Activated CD8-positive, alpha-beta memory T cell treated with anti-CD3 and anti-CD28 coated beads, Interleukin-2, amount 50 U/mL, for 24 hours (primary cell): ENCODE measurements around the gene RABL2A.
"Not testable (repeated sequence)": the region's sequence is repeated elsewhere in the genome, so short reads cannot be mapped to it uniquely, and the experiment has no call there.

Experiments used
- DNase-seq: peaks from one replicate; pipeline ENCODE4 v3.0.0-alpha.2; 2020; ENCODE audit errors: extremely low read depth

The RABL2A gene

GRCh38 chr2:113609822-113610221 is 17.2 kb upstream of the RABL2A start:
- not testable (repeated sequence) for DNase-seq

- DNase-seq = not testable (repeated sequence)
Measured at GRCh38 chr2:113621002-113621401, 6.1 kb upstream of the RABL2A start.

- not testable (repeated sequence) for DNase-seq
Measured at GRCh38 chr2:113625906-113626305, 1.2 kb upstream of the RABL2A start.

- DNase-seq = not testable (repeated sequence)
Measured at GRCh38 chr2:113632849-113633345, 5.8 kb downstream of the RABL2A start.

- not testable (repeated sequence) for DNase-seq
Measured at GRCh38 chr2:113635358-113635757, 8.3 kb downstream of the RABL2A start.

- not testable (repeated sequence) for DNase-seq
Measured at GRCh38 chr2:113636226-113636625, 9.2 kb downstream of the RABL2A start.

- DNase-seq = not testable (repeated sequence)
Measured at GRCh38 chr2:113638084-113638483, 11.0 kb downstream of the RABL2A start.

- not testable (repeated sequence) for DNase-seq
Measured at GRCh38 chr2:113646217-113646616, 19.2 kb downstream of the RABL2A start.

- DNase-seq = not testable (repeated sequence)
Measured at GRCh38 chr2:113650834-113651815, 24.1 kb downstream of the RABL2A start.

GRCh38 chr2:113652599-113652998 is 25.5 kb downstream of the RABL2A start:
- not testable (repeated sequence) for DNase-seq

- not testable (repeated sequence) for DNase-seq
Measured at GRCh38 chr2:113656031-113656624, 29.1 kb downstream of the RABL2A start.

GRCh38 chr2:113657735-113658134 is 30.7 kb downstream of the RABL2A start:
- DNase-seq = not testable (repeated sequence)

- DNase-seq = not testable (repeated sequence)
Measured at GRCh38 chr2:113663285-113664060, 36.4 kb downstream of the RABL2A start.

GRCh38 chr2:113664761-113665533 is 37.9 kb downstream of the RABL2A start:
- DNase-seq = not testable (repeated sequence)

- not testable (repeated sequence) for DNase-seq
Measured at GRCh38 chr2:113669013-113669412, 41.9 kb downstream of the RABL2A start.

- no peak for DNase-seq
Measured at GRCh38 chr2:113672326-113672932, 45.4 kb downstream of the RABL2A start.

GRCh38 chr2:113675875-113676274 is 48.8 kb downstream of the RABL2A start:
- no peak for DNase-seq

GRCh38 chr2:113676623-113677266 is 49.7 kb downstream of the RABL2A start:
- no peak for DNase-seq

- no peak for DNase-seq
Measured at GRCh38 chr2:113677330-113677729, 50.3 kb downstream of the RABL2A start.

GRCh38 chr2:113679457-113679856 is 52.4 kb downstream of the RABL2A start:
- DNase-seq = no peak
